ENCODE measurements around the gene SELENOO.
A peak's percentile ranks its signal among the peaks of the same experiment; 100 is the strongest.

Gene SELENOO

DNA sequence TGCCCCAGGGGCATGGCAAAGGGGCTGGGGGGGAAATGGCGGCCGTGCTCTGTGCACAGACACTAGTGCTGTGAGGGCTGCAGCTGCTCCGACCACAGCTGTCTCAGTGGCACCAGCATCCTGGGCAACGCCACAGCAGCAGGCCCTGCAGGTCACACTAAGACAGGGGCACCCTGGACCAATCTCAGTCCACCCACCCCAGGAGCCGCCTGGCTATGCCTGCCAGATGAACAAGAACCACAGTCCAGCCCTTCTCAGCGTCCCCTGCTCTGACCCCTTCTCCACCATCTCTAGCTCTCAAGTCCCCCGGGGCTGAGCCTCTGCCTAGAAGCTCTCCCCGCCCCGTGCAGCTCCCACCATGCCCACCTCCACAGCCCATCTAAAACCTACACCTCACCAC lies 27.6 kb downstream of the SELENOO start:
- TF ChIP-seq, protein P1, sequence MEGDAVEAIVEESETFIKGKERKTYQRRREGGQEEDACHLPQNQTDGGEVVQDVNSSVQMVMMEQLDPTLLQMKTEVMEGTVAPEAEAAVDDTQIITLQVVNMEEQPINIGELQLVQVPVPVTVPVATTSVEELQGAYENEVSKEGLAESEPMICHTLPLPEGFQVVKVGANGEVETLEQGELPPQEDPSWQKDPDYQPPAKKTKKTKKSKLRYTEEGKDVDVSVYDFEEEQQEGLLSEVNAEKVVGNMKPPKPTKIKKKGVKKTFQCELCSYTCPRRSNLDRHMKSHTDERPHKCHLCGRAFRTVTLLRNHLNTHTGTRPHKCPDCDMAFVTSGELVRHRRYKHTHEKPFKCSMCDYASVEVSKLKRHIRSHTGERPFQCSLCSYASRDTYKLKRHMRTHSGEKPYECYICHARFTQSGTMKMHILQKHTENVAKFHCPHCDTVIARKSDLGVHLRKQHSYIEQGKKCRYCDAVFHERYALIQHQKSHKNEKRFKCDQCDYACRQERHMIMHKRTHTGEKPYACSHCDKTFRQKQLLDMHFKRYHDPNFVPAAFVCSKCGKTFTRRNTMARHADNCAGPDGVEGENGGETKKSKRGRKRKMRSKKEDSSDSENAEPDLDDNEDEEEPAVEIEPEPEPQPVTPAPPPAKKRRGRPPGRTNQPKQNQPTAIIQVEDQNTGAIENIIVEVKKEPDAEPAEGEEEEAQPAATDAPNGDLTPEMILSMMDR (conservative IDR thresholded peaks at IDR 0.05; ENCODE audit: low read depth, low read length), result no peak
- no peak overlapping the region for H3K4me3 ChIP-seq (ENCODE audit: low read length)
- DNase-seq (ENCODE audit: low read depth), result no peak

DNA sequence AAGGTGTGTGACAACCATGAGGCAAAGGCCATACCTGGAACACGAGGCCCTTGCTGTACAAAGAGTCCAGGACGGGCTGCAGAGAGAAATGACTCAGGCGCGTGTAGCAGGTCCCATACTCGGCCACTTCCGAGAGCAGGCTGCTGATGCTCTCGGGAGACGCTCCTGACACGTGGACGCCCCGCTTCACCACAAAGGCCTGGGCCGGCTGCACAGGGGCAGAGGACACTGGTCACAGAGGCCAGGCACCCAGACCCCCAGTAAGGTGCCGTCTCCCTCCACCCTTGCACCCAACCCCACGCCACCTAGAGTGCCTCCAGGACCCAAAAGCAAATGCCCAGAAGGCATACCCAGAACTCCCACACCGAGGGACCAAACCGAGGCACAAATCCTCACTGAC lies 28.6 kb downstream of the SELENOO start:
- TF ChIP-seq, protein P1 (conservative IDR thresholded peaks at IDR 0.05; ENCODE audit: low read depth, low read length), result no peak
- no peak for DNase-seq (ENCODE audit: low read depth)

DNA sequence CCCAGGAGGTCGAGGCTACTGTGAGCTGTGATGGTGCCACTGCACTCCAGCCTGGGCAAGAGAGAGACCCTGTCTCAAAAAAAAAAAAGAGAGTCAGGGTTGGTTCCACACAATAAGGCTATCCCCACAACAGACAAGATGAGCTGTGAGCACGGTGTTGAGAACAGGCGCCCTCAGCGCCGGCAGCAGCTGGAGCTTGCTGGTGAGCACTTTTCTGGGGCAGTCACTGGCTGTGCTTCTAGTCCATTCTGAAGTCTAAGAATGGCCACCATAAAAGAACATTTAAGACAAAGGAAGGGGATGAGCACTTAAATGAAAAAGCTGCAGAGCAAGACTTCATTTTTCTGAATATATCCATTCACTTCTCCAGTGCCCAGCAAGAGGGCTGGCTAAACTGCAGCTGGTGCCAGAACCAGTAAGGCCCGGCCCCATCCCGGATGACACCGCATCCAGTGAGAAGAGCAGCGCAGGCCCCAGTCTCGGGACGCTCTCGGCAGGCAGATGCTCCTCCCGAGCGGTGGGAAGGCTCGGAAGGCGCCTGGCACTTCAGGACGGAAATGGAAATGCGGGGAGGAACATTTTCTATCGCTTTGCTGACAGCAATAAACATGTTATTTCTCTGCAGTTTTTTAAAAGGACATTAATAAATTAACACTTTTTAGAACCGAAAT lies 31.8 kb downstream of the SELENOO start:
- no peak overlapping the region for H3K4me3 ChIP-seq (ENCODE audit: low read length)
- no peak for DNase-seq (ENCODE audit: low read depth)
- TF ChIP-seq, protein P1 (conservative IDR thresholded peaks at IDR 0.05; ENCODE audit: low read depth, low read length), result no peak

More for the DNA sequence above, 28.6 kb downstream of the SELENOO start:
- no peak overlapping the region for H3K4me3 ChIP-seq (ENCODE audit: low read length)

DNA sequence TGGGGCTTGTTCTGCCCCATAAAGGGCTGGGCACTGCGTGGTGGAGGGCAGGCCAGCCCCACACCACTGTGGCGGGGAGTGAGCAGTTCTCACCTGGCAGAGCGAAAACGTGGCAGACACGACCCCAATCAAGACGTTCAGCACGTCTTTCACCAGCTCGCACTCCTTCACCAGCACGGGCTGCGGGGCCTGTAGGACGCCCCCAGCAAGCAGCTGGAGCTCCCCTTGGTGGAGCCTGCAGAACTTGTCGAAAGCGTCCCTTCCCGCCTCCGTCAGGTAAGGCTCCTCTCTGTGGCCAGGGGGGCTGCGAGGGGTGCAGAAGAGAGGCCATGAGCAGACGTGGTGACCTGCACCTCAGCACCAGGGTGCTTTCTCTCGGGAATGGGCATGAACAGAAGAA lies 32.4 kb downstream of the SELENOO start:
- H3K4me3 ChIP-seq (ENCODE audit: low read length), result no peak overlapping the region
- DNase-seq (ENCODE audit: low read depth), result no peak
- TF ChIP-seq, protein P1 (conservative IDR thresholded peaks at IDR 0.05; ENCODE audit: low read depth, low read length), result no peak

DNA sequence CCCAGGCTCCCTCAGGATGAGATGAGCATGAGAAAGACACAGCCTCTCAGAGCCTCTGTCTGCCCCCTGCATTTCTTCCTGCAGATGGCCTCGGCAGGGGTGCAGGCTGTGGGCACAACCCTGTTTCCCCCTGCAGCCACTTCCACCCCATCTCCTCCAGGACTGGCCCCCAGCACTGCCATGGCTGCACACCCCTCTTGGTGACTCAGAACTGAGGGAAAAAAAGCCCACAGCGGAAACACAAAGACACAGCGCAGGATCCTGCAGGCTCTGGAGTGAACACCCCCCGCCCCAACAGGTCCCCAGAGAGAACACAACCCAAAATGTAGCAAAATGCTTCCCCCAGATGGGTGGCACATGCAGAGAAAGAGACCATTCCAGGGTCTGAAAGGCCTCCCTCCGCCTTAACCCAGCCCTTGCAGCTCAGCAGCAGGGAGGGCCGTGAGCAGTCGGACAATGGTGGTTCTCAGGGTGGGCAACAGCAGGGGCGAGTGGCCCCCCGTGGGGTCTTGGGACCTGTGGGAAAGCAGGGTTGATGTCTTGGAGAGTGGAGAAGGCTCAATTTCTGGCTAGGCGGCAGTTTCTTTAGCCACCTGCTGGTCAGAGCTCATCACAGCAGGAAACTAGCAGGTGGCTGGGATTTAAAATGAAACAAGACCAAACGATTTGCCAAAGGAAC lies 36.1 kb downstream of the SELENOO start:
- no peak for DNase-seq (ENCODE audit: low read depth)
- H3K4me3 ChIP-seq (ENCODE audit: low read length), result no peak overlapping the region
- TF ChIP-seq, protein P1 (conservative IDR thresholded peaks at IDR 0.05; ENCODE audit: low read depth, low read length), result peak; percentile 65

DNA sequence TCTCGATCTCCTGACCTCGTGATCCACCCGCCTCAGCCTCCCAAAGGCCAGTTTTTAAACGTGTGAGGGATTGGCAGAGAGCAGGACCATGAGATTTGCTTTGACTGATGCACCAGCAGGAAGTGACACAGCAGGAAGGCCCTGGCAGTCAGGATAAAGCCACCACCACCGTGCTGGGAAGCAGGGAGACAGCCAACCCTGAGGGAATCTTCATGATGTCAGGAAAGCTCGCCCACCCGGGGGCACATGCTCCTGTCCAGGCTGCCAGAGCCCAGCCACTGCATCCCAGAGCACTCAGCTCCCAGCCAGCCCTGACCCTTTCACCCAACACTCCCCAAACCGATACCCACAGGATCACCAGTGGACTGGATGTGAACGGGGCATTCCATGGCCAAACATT lies 37.9 kb downstream of the SELENOO start:
- TF ChIP-seq, protein P1 (conservative IDR thresholded peaks at IDR 0.05; ENCODE audit: low read depth, low read length), result no peak
- H3K4me3 ChIP-seq (ENCODE audit: low read length), result no peak overlapping the region
- no peak for DNase-seq (ENCODE audit: low read depth)
